GM12873 (cell line): Measurements from ENCODE around the gene ZMYND11.

ENCODE experiments used
- CTCF ChIP-seq: IDR thresholded peaks from 2 replicates; pipeline ENCODE4 v1.5.1; 2012; ENCODE audit warnings: low read depth, mild to moderate bottlenecking, moderate library complexity, low read length, control low read depth; ENCODE audit not compliant: insufficient read depth; ENCODE audit errors: missing control alignments

Gene ZMYND11

GRCh38 chr10:92153-92552, 43.1 kb upstream of the ZMYND11 start:
- no peak for TF ChIP-seq CTCF

DNA sequence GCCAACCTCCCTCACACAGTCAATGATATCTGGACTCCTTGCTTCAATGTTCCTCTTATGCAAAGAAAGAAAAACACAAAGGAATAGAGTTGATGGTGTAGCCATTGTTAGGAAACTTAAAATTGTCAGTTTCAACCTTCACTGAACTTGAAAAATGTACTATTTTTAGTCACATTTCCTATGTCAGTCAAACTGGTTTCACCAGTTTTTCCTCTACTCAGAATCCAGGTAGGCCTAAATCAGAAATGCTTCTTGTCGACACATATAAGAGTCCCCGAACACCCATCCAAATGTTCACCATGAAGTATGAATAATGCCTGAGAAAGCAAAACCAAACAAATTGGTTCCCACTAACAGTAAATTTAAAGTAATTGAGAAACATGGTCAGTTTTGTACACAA, 42.4 kb upstream of the ZMYND11 start:
- TF ChIP-seq CTCF: no peak

DNA sequence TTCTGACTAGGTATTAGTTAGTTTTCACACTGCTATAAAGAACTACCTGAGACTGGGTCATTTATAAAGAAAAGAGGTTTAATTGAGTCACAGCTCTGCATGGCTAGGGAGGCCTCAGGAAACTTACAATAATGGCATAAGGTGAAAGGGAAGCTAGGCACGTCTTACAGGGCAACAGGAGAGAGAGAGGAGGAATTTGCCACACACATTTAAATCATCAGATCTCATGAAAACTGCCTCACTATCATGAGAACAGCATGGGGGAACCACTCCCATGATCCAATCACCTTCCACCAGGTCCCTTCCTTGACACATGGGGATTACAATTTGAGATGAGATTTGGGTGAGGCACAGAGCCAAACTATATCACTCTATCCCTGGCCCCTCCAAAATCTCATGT, 40.6 kb upstream of the ZMYND11 start:
- TF ChIP-seq CTCF: no peak

DNA sequence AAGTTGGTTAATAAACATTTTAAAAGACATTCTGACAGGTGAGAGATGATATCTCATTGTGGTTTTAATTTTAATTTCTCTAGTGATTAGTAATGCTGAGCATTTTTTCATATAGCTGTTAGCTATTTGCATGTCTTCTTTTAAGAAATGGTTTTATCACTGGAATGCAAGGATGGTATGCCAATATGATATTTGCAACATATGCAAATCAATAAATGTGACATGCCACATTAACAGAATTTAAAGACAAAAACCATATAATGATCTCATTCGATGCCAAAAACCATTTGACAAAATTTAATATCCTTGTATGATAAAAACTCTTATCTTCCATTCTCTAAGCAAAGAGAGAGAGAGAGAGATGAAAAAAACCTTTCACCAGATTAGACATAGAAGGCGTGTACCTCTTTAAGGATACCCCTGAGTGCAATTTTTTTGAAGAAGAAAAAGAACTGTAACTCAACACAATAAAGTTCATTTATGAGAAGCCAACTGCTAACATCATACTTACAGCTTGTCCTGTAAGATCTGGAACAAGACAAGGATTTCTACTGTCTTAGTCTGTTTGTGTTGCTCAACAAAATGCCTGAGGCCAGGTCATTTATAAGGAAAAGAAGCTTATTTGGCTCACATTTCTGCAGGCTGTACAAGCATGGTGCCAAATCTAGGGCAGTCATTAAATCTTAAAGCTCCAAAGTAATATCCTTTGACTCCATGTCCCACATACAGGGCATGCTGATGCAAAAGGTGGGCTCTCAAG, 39.7 kb upstream of the ZMYND11 start:
- TF ChIP-seq CTCF: no peak

GRCh38 chr10:96466-96865, 38.8 kb upstream of the ZMYND11 start:
- TF ChIP-seq CTCF: no peak

- no peak for TF ChIP-seq CTCF
Observed at GRCh38 chr10:104416-104815, 30.8 kb upstream of the ZMYND11 start.

- no peak for TF ChIP-seq CTCF
Observed at GRCh38 chr10:104862-105565, 30.2 kb upstream of the ZMYND11 start.
